Measurements from ENCODE around the gene KLF8. TPM values are rescaled to one million over a fixed set of nuclear protein-coding genes. Genes with fewer than 3 reads are reported as not detected.

Gene KLF8
- total RNA-seq, result 2.2 and 4.9 TPM in 2 replicates

DNA sequence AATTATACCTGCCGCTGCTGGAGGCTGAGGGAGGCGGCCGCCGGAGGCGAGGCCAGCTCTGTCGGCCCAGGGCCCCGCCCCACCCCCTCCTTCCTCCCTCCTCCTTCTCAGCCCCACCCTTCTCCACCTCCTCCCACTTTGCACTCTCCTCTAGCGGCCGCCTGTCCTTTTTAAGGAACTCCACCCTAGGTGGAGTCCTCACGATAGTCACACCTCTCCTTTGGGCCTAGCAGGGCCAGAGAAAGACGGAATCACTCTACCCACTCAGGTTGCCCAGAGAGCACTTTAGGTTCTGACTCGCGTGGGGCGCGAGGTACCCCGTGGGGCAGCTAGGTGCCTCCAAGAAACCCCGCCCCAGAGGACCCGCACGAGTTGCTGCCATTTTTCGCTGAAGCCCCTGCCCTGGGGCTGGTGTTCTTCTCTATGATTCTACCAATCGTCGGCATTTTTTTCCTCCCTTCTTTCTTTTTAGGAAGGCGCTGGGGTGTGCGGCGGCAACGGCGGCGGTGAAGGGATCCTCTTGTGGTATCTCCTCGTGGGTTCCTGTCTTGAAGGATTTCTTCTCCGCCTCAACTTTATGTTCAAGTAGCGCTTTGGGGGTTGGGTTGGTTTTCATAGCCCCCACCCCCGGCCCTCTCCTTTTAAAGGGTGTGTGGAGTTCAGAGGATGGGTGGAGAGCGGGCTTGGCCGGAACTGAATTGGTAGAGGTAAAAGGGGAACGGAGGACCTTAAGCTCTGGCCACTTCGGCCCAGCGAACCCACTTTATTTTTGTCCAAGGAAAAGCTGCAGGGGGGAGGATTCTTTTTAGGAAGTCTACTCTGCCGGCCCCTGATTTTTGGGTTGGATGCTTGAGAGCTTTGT is at the start of gene KLF8:
Gene KLF8 (plus strand): TSS at position 136 of the 862 bp plus-strand sequence. CDS start 979 bp downstream, outside the sequence.

